HepG2 (cell line): ENCODE results near the gene HHATL. TPM values are rescaled to one million over a fixed set of nuclear protein-coding genes. Genes with fewer than 3 reads are reported as not detected.
A peak's percentile ranks its signal among the peaks of the same experiment; 100 is the strongest.

Experiments used
- GABPB1 ChIP-seq: IDR thresholded peaks from 2 replicates; pipeline ENCODE4 v1.6.1; 2016; ENCODE audit warnings: mild to moderate bottlenecking, missing genetic modification reagents, moderate library complexity, missing compliant biosample characterization
- GATA4 ChIP-seq: sonication (generic); IDR thresholded peaks from 2 replicates; pipeline ENCODE4 v1.6.1; 2016; ENCODE audit warnings: antibody characterized with exemption, low read depth, borderline replicate concordance
- KAT7 ChIP-seq: IDR thresholded peaks from 2 replicates; pipeline ENCODE4 v1.6.1; 2018; ENCODE audit warnings: borderline replicate concordance, missing compliant biosample characterization
- LRRFIP1 ChIP-seq: sonication (generic); formaldehyde crosslinking; conservative IDR thresholded peaks from 2 replicates; pipeline ENCODE4 v1.4.0; 2020; ENCODE audit warnings: missing genetic modification reagents
- MTA1 ChIP-seq: sonication (generic); formaldehyde crosslinking; IDR thresholded peaks from 2 replicates; pipeline ENCODE4 v1.4.0; 2020; ENCODE audit warnings: missing genetic modification reagents, mild to moderate bottlenecking, borderline replicate concordance
- NONO ChIP-seq, 2 experiments: fragments of 450-650 bp in 1 of 2; sonication (generic) in 1 of 2; formaldehyde crosslinking in 1 of 2; IDR thresholded peaks in 1 of 2; conservative IDR thresholded peaks in 1 of 2; 2 replicates each; pipeline versions ENCODE4 v1.6.1 to v1.8.0; 2017 to 2022; ENCODE audit warnings: mild to moderate bottlenecking in 1 of 2, missing genetic modification reagents in 1 of 2, moderate library complexity in 1 of 2
- SAP130 ChIP-seq: IDR thresholded peaks from 2 replicates; pipeline ENCODE4 v1.6.1; 2016; ENCODE audit warnings: low read depth
- ZNF33A ChIP-seq: sonication (generic); formaldehyde crosslinking; IDR thresholded peaks from 2 replicates; pipeline ENCODE4 v1.5.1; 2020; ENCODE audit warnings: missing genetic modification reagents, mild to moderate bottlenecking, moderate library complexity, borderline replicate concordance
- ZNF501 ChIP-seq: sonication (generic); formaldehyde crosslinking; IDR thresholded peaks from 2 replicates; pipeline ENCODE4 v1.5.1; 2020; ENCODE audit warnings: mild to moderate bottlenecking, moderate library complexity, missing genetic modification reagents
- ZNF709 ChIP-seq: sonication (generic); formaldehyde crosslinking; IDR thresholded peaks from 2 replicates; pipeline ENCODE4 v1.5.0; 2020; ENCODE audit warnings: mild to moderate bottlenecking, missing genetic modification reagents
- polyA plus RNA-seq, 8 experiments: library from polyadenylated mRNA; depleted of rRNA in 3 of 8; stranded (reverse) in 7 of 8; unstranded in 1 of 8; fragments of >200 nt; fragmentation: Illumina TruSeq in 4 of 8; extraction: Trizol in 4 of 8; gene quantifications; 2 replicates each; pipeline versions ENCODE4 v1.2.1 to v1.2.3, GENCODE V29; 2011 to 2016; ENCODE audit warnings: low read depth in 4 of 8, missing spikeins in 1 of 8, mixed read lengths in 1 of 8; ENCODE audit not compliant: insufficient read depth in 1 of 8
- total RNA-seq, 5 experiments: library from RNA; depleted of rRNA; stranded (reverse); fragments of >200 nt; fragmentation: Illumina TruSeq; extraction: Trizol; gene quantifications; 2 replicates each; pipeline ENCODE4 v1.2.3, GENCODE V29; 2016; ENCODE audit warnings: low read depth in 1 of 5
- TF ChIP-seq, protein P1 (sequence below): sonication (generic); formaldehyde crosslinking; IDR thresholded peaks from 2 replicates; pipeline ENCODE4 v1.9.0; 2022; ENCODE audit warnings: missing genetic modification reagents, mild to moderate bottlenecking, borderline replicate concordance
- TF ChIP-seq, protein P2 (sequence below): sonication (generic); formaldehyde crosslinking; IDR thresholded peaks from 2 replicates; pipeline ENCODE4 v1.4.0; 2020; ENCODE audit warnings: missing genetic modification reagents

HHATL gene
- total and polyA plus RNA-seq, 2 of the 13 experiments (the other 11 are each of a cell fraction or from before 2014, with no cell fraction given), result 0.26 TPM; not detected in 1

DNA sequence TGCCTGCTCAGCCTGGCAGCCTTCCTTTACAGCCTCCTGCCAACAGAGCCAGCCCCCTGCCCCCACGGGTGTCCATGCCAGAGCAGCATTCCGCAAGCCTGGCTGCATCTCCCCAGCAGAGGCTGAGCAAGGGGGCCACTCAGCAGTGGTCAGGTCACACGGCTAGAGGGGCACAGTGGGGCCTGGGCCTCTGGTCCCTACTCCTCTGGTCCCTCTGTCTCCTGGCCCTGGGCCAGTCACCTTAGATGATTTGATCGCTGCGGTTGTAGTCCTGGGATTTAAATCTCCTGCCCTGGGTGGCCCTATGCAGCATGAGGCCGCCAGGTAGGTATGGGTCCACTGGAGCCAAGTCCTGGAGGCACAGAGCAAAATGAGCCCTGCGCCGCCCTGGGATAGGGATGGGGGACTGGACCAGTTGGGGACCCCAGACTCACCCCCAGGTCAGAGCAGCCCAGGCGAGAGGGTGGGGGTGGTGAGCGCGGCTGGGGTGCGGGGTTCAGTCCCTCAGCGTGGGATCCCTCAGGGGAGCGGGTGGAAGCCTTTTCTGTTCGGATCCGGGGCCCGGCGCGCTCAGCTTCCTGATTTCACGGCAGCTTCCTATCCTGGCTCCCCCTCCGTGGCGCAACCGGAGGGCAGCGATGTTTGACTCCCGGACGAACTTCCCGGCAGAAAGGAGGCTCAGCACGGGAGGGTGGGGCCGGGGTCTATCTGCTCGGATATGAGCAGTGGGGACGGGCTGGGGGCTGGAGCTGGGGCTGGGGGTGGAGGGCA is 48.9 kb downstream of the HHATL start, which contains the start of gene ZBTB47 (continued):
- TF ChIP-seq, protein P1, sequence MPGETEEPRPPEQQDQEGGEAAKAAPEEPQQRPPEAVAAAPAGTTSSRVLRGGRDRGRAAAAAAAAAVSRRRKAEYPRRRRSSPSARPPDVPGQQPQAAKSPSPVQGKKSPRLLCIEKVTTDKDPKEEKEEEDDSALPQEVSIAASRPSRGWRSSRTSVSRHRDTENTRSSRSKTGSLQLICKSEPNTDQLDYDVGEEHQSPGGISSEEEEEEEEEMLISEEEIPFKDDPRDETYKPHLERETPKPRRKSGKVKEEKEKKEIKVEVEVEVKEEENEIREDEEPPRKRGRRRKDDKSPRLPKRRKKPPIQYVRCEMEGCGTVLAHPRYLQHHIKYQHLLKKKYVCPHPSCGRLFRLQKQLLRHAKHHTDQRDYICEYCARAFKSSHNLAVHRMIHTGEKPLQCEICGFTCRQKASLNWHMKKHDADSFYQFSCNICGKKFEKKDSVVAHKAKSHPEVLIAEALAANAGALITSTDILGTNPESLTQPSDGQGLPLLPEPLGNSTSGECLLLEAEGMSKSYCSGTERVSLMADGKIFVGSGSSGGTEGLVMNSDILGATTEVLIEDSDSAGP (CRISPR knock-in tag), result peak; percentile 4; the same call in 1 of the 2 replicates
- no peak for TF ChIP-seq NONO (IDR thresholded peaks at IDR 0.05)
- peak; percentile 16; the same call in 1 of the 2 replicates for TF ChIP-seq NONO (CRISPR knock-in tag; conservative IDR thresholded peaks at IDR 0.05)
- no peak; the same call in 1 of the 2 replicates for TF ChIP-seq GABPB1 (CRISPR knock-in tag)
- TF ChIP-seq ZNF33A (CRISPR knock-in tag), result no peak
- TF ChIP-seq ZNF501 (CRISPR knock-in tag), result 0 out of 2 replicates have a peak, but pooled peaks have one; percentile 37
- TF ChIP-seq GATA4, result no peak
- no peak for TF ChIP-seq MTA1
- no peak; the same call in 1 of the 2 replicates for TF ChIP-seq SAP130
- TF ChIP-seq, protein P2, sequence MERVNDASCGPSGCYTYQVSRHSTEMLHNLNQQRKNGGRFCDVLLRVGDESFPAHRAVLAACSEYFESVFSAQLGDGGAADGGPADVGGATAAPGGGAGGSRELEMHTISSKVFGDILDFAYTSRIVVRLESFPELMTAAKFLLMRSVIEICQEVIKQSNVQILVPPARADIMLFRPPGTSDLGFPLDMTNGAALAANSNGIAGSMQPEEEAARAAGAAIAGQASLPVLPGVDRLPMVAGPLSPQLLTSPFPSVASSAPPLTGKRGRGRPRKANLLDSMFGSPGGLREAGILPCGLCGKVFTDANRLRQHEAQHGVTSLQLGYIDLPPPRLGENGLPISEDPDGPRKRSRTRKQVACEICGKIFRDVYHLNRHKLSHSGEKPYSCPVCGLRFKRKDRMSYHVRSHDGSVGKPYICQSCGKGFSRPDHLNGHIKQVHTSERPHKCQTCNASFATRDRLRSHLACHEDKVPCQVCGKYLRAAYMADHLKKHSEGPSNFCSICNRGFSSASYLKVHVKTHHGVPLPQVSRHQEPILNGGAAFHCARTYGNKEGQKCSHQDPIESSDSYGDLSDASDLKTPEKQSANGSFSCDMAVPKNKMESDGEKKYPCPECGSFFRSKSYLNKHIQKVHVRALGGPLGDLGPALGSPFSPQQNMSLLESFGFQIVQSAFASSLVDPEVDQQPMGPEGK (CRISPR knock-in tag), result peak; percentile 5; the same call in 1 of the 2 replicates
- no peak for TF ChIP-seq LRRFIP1 (CRISPR knock-in tag)
- no peak for TF ChIP-seq KAT7 (CRISPR knock-in tag)
- no peak for TF ChIP-seq ZNF709 (CRISPR knock-in tag)
- TF ChIP-seq, all 625 proteins: peak for 18
